Measurements from ENCODE around the gene INPP1. TPM values are rescaled to one million over a fixed set of nuclear protein-coding genes. Genes with fewer than 3 reads are reported as not detected.

INPP1 gene
- total RNA-seq, 6 experiments from 2014 or later = 13.9 to 22.0 (median 14.7) TPM

DNA sequence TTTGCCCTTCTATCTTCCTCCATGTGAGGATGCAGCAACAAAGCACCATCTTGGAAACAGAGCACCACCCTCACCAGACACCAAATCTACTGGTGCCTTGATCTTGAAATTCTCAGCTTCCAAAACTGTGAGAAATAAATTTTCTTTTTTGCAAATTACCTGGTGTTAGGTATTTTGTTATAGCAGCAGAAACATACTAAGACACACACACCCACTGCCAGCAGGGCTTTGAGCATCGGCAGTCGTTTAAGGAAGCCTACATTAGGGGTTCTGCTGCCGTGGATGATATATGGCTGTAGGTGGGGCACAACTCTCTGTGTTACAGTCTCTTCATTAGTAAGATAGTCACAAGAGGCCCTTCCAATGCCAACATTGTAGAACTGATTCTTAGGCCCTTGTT is 44.0 kb downstream of the INPP1 start:
- H3K36me3 ChIP-seq = no peaks in the 10 kb centered on the region
- no peaks in the 10 kb centered on the region for H3K27me3 ChIP-seq
- TF ChIP-seq, protein P1, sequence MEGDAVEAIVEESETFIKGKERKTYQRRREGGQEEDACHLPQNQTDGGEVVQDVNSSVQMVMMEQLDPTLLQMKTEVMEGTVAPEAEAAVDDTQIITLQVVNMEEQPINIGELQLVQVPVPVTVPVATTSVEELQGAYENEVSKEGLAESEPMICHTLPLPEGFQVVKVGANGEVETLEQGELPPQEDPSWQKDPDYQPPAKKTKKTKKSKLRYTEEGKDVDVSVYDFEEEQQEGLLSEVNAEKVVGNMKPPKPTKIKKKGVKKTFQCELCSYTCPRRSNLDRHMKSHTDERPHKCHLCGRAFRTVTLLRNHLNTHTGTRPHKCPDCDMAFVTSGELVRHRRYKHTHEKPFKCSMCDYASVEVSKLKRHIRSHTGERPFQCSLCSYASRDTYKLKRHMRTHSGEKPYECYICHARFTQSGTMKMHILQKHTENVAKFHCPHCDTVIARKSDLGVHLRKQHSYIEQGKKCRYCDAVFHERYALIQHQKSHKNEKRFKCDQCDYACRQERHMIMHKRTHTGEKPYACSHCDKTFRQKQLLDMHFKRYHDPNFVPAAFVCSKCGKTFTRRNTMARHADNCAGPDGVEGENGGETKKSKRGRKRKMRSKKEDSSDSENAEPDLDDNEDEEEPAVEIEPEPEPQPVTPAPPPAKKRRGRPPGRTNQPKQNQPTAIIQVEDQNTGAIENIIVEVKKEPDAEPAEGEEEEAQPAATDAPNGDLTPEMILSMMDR (IDR thresholded peaks at IDR 0.05) = no peak
- no peak for TF ChIP-seq POLR2A (IDR thresholded peaks at IDR 0.05)
- ATAC-seq (no peak), DNase-seq (no peak)
- no peak overlapping the region for H3K27ac ChIP-seq
- no peaks in the 10 kb centered on the region for H3K9me3 ChIP-seq
- no peak overlapping the region for H3K4me3 ChIP-seq
- intact Hi-C loops (cut with DNase I) = loop anchor here in 1 of 2 donors (10.0 kb wide), 1 partner anchor 117 kb away; no protein-coding TSS in a partner anchor
- 84% methylated on average over 3 of the region's 3 CpGs for WGBS (ENCODE audit: insufficient coverage, low coverage, low lambda C conversion rate, missing lambda C conversion rate)
- H3K4me1 ChIP-seq = no peaks in the 10 kb centered on the region

DNA sequence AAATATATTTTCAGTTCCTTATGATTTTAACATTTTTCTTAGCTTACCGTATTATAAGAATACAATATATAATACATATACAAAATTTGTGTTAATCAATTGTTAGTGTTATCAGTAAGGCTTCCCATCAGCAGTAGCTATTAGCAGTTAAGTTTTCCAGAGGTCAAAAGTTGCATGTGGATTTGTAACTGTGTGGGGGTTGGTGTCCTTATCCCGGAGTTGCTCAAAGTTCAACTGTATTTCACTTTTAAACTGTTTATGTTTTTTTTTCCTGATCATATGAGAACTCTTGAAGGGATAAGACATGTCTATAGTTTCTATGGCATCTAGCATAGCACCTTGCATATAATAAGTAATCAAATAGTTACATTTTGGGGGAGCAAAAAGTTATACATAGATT is 52.9 kb downstream of the INPP1 start:
- H3K4me3 ChIP-seq = no peak overlapping the region
- H3K4me1 ChIP-seq = no peaks in the 10 kb centered on the region
- DNase-seq (no peak), ATAC-seq (peak; percentile 48 to 68 (median 58))
- no peaks in the 10 kb centered on the region for H3K9me3 ChIP-seq
- intact Hi-C loops (cut with DNase I) = no loop called here
- 29% methylated on average over 2 of the region's 2 CpGs for WGBS (ENCODE audit: insufficient coverage, low coverage, low lambda C conversion rate, missing lambda C conversion rate)
- no peaks in the 10 kb centered on the region for H3K27me3 ChIP-seq
- no peak overlapping the region for H3K27ac ChIP-seq
- TF ChIP-seq, protein P1 (IDR thresholded peaks at IDR 0.05) = no peak
- TF ChIP-seq POLR2A (IDR thresholded peaks at IDR 0.05) = no peak
- H3K36me3 ChIP-seq = no peaks in the 10 kb centered on the region

DNA sequence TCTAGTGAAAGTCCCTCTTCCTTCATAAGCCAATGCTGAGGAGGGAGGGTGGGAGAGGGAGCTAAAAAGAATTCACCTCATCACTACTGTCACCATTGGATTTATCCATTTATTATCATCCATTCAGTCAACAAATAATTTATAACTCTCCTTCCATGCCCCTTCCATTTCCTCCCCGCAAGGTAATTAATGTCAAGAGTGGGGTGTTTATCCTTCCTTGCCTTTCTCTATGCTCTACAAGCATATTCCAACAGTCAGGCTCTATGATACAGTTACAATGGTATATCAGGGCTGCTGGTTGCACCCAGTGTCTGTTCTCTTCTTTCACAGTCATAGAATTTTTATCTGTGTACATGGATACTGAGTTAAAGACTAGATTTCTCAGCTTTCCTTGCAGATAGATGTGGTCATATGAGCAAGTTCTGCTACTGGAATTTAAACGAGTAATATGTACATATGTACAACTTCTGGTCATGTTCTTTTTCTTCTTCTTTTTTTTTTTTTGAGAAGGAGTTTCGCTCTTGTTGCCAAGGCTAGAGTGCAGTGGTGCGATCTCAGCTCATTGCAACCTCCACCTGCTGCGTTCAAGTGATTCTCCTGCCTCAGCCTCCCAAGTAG is 59.7 kb downstream of the INPP1 start:
- 33% methylated on average over 4 of the region's 5 CpGs for WGBS (ENCODE audit: insufficient coverage, low coverage, low lambda C conversion rate, missing lambda C conversion rate)
- no peak for DNase-seq
- ATAC-seq = no peak
- Histone ChIP-seq H3K4me3 (no peak overlapping the region), H3K36me3 (no peaks in the 10 kb centered on the region), H3K27ac (no peak overlapping the region), H3K27me3 (no peaks in the 10 kb centered on the region), H3K9me3 (no peaks in the 10 kb centered on the region), H3K4me1 (no peaks in the 10 kb centered on the region)
- TF ChIP-seq POLR2A (IDR thresholded peaks at IDR 0.05) = no peak
- TF ChIP-seq, protein P1 (IDR thresholded peaks at IDR 0.05) = no peak
- intact Hi-C loops (cut with DNase I) = no loop called here

DNA sequence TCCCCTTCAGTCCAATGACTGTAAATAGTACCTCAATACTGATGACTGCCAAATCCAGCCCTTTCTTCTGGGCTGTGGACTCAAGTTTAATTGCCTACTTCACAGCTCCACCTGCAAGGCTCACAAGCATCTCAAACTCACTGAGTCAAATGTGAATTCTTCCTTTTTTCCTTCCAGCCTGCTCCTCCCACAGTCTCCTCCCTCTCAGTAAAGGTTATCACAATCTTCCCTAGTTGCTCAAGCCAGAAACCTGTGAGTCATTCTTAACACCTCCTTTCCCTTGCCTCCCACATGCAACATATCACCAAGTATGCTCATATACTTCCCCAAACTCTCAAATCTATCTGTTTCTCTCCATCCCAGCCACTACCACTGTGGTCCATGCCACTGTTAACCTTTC is 61.1 kb downstream of the INPP1 start:
- Histone ChIP-seq H3K27me3 (no peaks in the 10 kb centered on the region), H3K36me3 (no peaks in the 10 kb centered on the region), H3K4me1 (peaks cover 0 to 8% (median 0%) of the 10 kb centered on the region in 4 donors), H3K9me3 (no peaks in the 10 kb centered on the region), H3K27ac (no peak overlapping the region), H3K4me3 (no peak overlapping the region)
- DNase-seq = no peak
- intact Hi-C loops (cut with DNase I) = no loop called here
- ATAC-seq = no peak
- TF ChIP-seq, protein P1 (IDR thresholded peaks at IDR 0.05) = no peak
- TF ChIP-seq POLR2A (IDR thresholded peaks at IDR 0.05) = no peak

DNA sequence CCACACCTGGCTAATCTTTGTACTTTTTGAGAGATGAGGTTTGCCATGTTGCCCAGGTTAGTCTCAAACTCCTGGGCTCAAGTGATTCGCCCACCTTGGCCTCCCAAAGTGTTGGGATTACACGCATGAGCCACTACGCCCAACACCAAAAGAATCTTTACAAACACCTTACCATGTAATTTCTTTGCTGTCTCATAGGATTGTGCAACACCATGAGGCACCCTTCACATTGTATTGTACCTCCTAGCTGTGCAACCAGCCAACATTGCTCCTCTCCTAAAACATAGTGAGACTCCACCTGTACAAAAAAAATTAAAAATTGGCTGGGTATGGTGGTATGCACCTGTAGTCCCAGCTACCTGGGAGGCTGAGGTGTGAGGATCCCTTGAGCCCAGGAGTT is 61.7 kb downstream of the INPP1 start:
- DNase-seq (no peak), ATAC-seq (no peak)
- Histone ChIP-seq H3K4me3 (no peak overlapping the region), H3K27ac (no peak overlapping the region), H3K36me3 (no peaks in the 10 kb centered on the region), H3K9me3 (no peaks in the 10 kb centered on the region), H3K27me3 (no peaks in the 10 kb centered on the region), H3K4me1 (peaks cover 0 to 8% (median 0%) of the 10 kb centered on the region in 4 donors)
- WGBS (ENCODE audit: insufficient coverage, low coverage, low lambda C conversion rate, missing lambda C conversion rate) = 89% methylated on average over 3 of the region's 3 CpGs
- no peak for TF ChIP-seq POLR2A (IDR thresholded peaks at IDR 0.05)
- TF ChIP-seq, protein P1 (IDR thresholded peaks at IDR 0.05) = no peak
- intact Hi-C loops (cut with DNase I) = no loop called here

Measured in right lobe of liver (tissue), 6 donors.